IMR-90 (cell line): Measurements from ENCODE around the gene TNK2. TPM values are rescaled to one million over a fixed set of nuclear protein-coding genes. Genes with fewer than 3 reads are reported as not detected.
A peak's percentile ranks its signal among the peaks of the same experiment; 100 is the strongest.

Experiments
- ATAC-seq: fragments of 200-7000 bp; cut with Tn5 transposase; 2 replicates; pipeline ENCODE4 v1.9.1; 2020; ENCODE audit warnings: low read depth, mild to moderate bottlenecking, moderate library complexity
- BruUV-seq: library from RNA; stranded (reverse); fragments of 400-500 nt; replicated peaks from 2 replicates; lab custom pipeline; 2021; lab: Mats Ljungman, UMichigan
- CTCF ChIA-PET: fragments of 300-600 bp; formaldehyde crosslinking; extraction: SDS; loops from one replicate; lab custom pipeline; 2021; ENCODE audit warnings: antibody characterized with exemption; lab: Yijun Ruan, JAX
- POLR2A ChIA-PET: fragments of 300-600 bp; sonication (Branson Sonifier 250); formaldehyde crosslinking; loops from one replicate; lab custom pipeline; 2022; ENCODE audit warnings: antibody characterized with exemption; ENCODE audit not compliant: unreplicated experiment; lab: Charles Lee
- DNase-seq: peaks from one replicate; pipeline ENCODE4 v3.0.0; 2013
- H2AFZ ChIP-seq: replicated peaks from 2 replicates; pipeline ENCODE3; 2013; ENCODE audit warnings: low read length, mild to moderate bottlenecking; ENCODE audit not compliant: poor library complexity
- H2AK5ac ChIP-seq: 2 replicates; pipeline ENCODE4 v1.6.1; 2013; ENCODE audit warnings: low read depth, low read length, inconsistent platforms
- H2AK9ac ChIP-seq: replicated peaks from 2 replicates; pipeline ENCODE3; 2013; ENCODE audit warnings: mild to moderate bottlenecking, low read depth, low read length, moderate library complexity; ENCODE audit not compliant: poor library complexity
- H2BK120ac ChIP-seq: 2 replicates; pipeline ENCODE4 v1.6.1; 2013; ENCODE audit warnings: low read depth, low read length, inconsistent platforms
- H2BK15ac ChIP-seq: 3 replicates; pipeline ENCODE4 v1.6.1; 2013; ENCODE audit warnings: low read depth, low read length, inconsistent platforms
- H2BK20ac ChIP-seq: 2 replicates; pipeline ENCODE4 v1.6.1; 2013; ENCODE audit warnings: low read depth, mild to moderate bottlenecking, inconsistent platforms, low read length, moderate library complexity
- H2BK5ac ChIP-seq: 2 replicates; pipeline ENCODE4 v1.6.1; 2013; ENCODE audit warnings: mild to moderate bottlenecking, low read depth, low read length, inconsistent platforms; ENCODE audit not compliant: poor library complexity, severe bottlenecking
- H3K14ac ChIP-seq: replicated peaks from 2 replicates; pipeline ENCODE4 v1.6.1; 2013; ENCODE audit warnings: low read depth, low read length, inconsistent platforms
- H3K18ac ChIP-seq: 2 replicates; pipeline ENCODE4 v1.6.1; 2013; ENCODE audit warnings: low read depth, low read length, control low read depth
- H3K23ac ChIP-seq: 2 replicates; pipeline ENCODE4 v1.6.1; 2013; ENCODE audit warnings: low read depth, low read length, inconsistent platforms
- H3K27ac ChIP-seq: 2 replicates; pipeline ENCODE4 v1.5.1; 2013; ENCODE audit warnings: mild to moderate bottlenecking, control low read depth, low read length; ENCODE audit not compliant: insufficient read depth
- H3K27me3 ChIP-seq: 2 replicates; pipeline ENCODE4 v1.6.1; 2013; ENCODE audit warnings: low read length; ENCODE audit not compliant: control insufficient read depth, insufficient read depth
- H3K36me3 ChIP-seq: 2 replicates; pipeline ENCODE4 v1.6.1; 2013; ENCODE audit warnings: low read length, mixed read lengths; ENCODE audit not compliant: control insufficient read depth, insufficient read depth
- H3K4ac ChIP-seq: 2 replicates; pipeline ENCODE4 v1.6.1; 2013; ENCODE audit warnings: low read depth, low read length, inconsistent platforms
- H3K4me1 ChIP-seq: 2 replicates; pipeline ENCODE4 v1.6.1; 2013; ENCODE audit warnings: low read length, mixed read lengths; ENCODE audit not compliant: control insufficient read depth, insufficient read depth
- H3K4me2 ChIP-seq: 2 replicates; pipeline ENCODE4 v1.6.1; 2013; ENCODE audit warnings: low read depth, mild to moderate bottlenecking, control low read depth, low read length, moderate library complexity
- H3K4me3 ChIP-seq: 2 replicates; pipeline ENCODE4 v1.5.1; 2013; ENCODE audit warnings: low read depth, mild to moderate bottlenecking, control low read depth, low read length, moderate library complexity; ENCODE audit not compliant: insufficient read depth
- H3K56ac ChIP-seq: 2 replicates; pipeline ENCODE4 v1.6.1; 2013; ENCODE audit warnings: low read length, inconsistent platforms; ENCODE audit not compliant: insufficient read depth; ENCODE audit errors: extremely low read depth
- H3K79me1 ChIP-seq, 2 experiments: 2 replicates each; pipeline ENCODE4 v1.6.1; 2013; ENCODE audit warnings: low read length in 2 of 2, inconsistent platforms in 1 of 2, low read depth in 1 of 2
- H3K9ac ChIP-seq: 2 replicates; pipeline ENCODE4 v1.6.1; 2013; ENCODE audit warnings: low read depth, low read length, control low read depth
- H3K9me1 ChIP-seq: 2 replicates; pipeline ENCODE4 v1.6.1; 2013; ENCODE audit warnings: low read length, inconsistent platforms; ENCODE audit not compliant: insufficient read depth
- H3K9me3 ChIP-seq: 2 replicates; pipeline ENCODE4 v1.6.1; 2013; ENCODE audit warnings: low read length; ENCODE audit not compliant: control insufficient read depth, insufficient read depth
- H4K20me1 ChIP-seq: 2 replicates; pipeline ENCODE4 v1.6.1; 2013; ENCODE audit warnings: low read length, inconsistent platforms; ENCODE audit not compliant: insufficient read depth
- H4K5ac ChIP-seq: 2 replicates; pipeline ENCODE4 v1.6.1; 2013; ENCODE audit warnings: mild to moderate bottlenecking, low read depth, low read length, control low read depth
- H4K8ac ChIP-seq, 2 experiments: 2 replicates each; pipeline ENCODE4 v1.6.1; 2013; ENCODE audit warnings: low read depth in 2 of 2, low read length in 2 of 2, control low read depth in 1 of 2, inconsistent platforms in 1 of 2
- H4K91ac ChIP-seq: 2 replicates; pipeline ENCODE4 v1.6.1; 2013; ENCODE audit warnings: low read depth, low read length, inconsistent platforms; ENCODE audit not compliant: insufficient read depth
- CEBPB ChIP-seq: IDR thresholded peaks from 2 replicates; pipeline ENCODE4 v1.6.1; 2012; ENCODE audit warnings: low read depth, low read length, improper control_type of control experiment
- MXI1 ChIP-seq: IDR thresholded peaks from 2 replicates; pipeline ENCODE4 v1.6.1; 2012; ENCODE audit warnings: low read depth, mild to moderate bottlenecking, low read length, moderate library complexity, borderline replicate concordance
- NFE2L2 ChIP-seq: fragments of 150-350 bp; IDR thresholded peaks from 2 replicates; pipeline ENCODE4 v1.6.1; 2016; ENCODE audit warnings: low read depth, mild to moderate bottlenecking, low read length
- RCOR1 ChIP-seq: IDR thresholded peaks from 2 replicates; pipeline ENCODE4 v1.6.1; 2012; ENCODE audit warnings: mild to moderate bottlenecking, low read length, improper control_type of control experiment; ENCODE audit not compliant: insufficient replicate concordance
- WGBS, 2 experiments: methylation state at CpG; one replicate each; pipeline versions ENCODE4 v1.1.5 to v1.1.7; 2013; ENCODE audit warnings: missing lambda C conversion rate in 2 of 2; ENCODE audit not compliant: insufficient read length in 1 of 2; ENCODE audit errors: extremely low coverage in 2 of 2; 5-methylcytosine and 5-hydroxymethylcytosine counted together
- dilution Hi-C: fragments of 300-500 bp; cut with HindIII; formaldehyde crosslinking; loops from one replicate; pipeline ENCODE4 v1.14.3; 2018; ENCODE audit warnings: low sequenced_read_pairs; ENCODE audit not compliant: unreplicated experiment
- in situ Hi-C: fragments of 300-500 bp; cut with MboI; formaldehyde crosslinking; loops from 3 replicates; pipeline ENCODE4 v1.14.3; 2019; ENCODE audit warnings: low sequenced_read_pairs, inconsistent platforms, mixed read lengths
- intact Hi-C: fragments of 100-400 bp; cut with micrococcal nuclease; formaldehyde crosslinking; loops from 2 replicates; pipeline ENCODE4 v1.10.0; 2022
- polyA plus RNA-seq, 3 experiments: library from polyadenylated mRNA; depleted of rRNA; stranded (reverse); fragments of >200 nt; gene quantifications; 2 replicates each; pipeline ENCODE4 v1.2.3, GENCODE V29; 2012; ENCODE audit warnings: low replicate concordance in 1 of 3
- total RNA-seq: library from RNA; depleted of rRNA; stranded (reverse); fragments of >200 nt; gene quantifications from 2 replicates; pipeline ENCODE4 v1.2.3, GENCODE V29; 2012

The TNK2 gene
- total and polyA plus RNA-seq, 2 of the 4 experiments (the other 2 are of a cell fraction) = 2.2 to 13.8 TPM

GRCh38 chr3:195825857-195826804 is 82.2 kb downstream of the TNK2 start:
- no peak for ATAC-seq
- 78% methylated on average over 17 of the region's 47 CpGs; no CpG with 5 or more reads in 1 of the 2 experiments for WGBS, 2 experiments

More at GRCh38 chr3:195825857-195826804, 82.2 kb downstream of the TNK2 start:
- Histone ChIP-seq H3K4ac (no peak overlapping the region), H3K27ac (no peak overlapping the region), H3K9me3 (no peaks in the 10 kb centered on the region), H3K23ac (no peak overlapping the region), H3K4me2 (no peak overlapping the region), H3K56ac (no peak overlapping the region), H2BK5ac (no peak overlapping the region), H4K8ac (no peak overlapping the region), H3K9me1 (no peaks in the 10 kb centered on the region), H3K9ac (no peak overlapping the region), H4K5ac (no peak overlapping the region), H3K18ac (no peak overlapping the region), H3K79me1 (no peaks in the 10 kb centered on the region), H3K14ac (no peak overlapping the region), H3K4me1 (no peaks in the 10 kb centered on the region), H3K36me3 (no peaks in the 10 kb centered on the region), H2AFZ (no peak overlapping the region), H3K4me3 (no peak overlapping the region), H2BK20ac (no peak overlapping the region), H2BK120ac (no peak overlapping the region), H2BK15ac (no peak overlapping the region), H3K27me3 (peaks cover 33% of the 10 kb centered on the region), H4K20me1 (no peaks in the 10 kb centered on the region), H2AK9ac (peak overlapping the region; percentile 50), H2AK5ac (no peak overlapping the region), H4K91ac (no peak overlapping the region)
- dilution Hi-C loops (no loop called here), intact Hi-C loops (no loop called here), in situ Hi-C loops (no loop called here)
- BruUV-seq = no TSS peak
- no peak for DNase-seq
- CTCF ChIA-PET = interaction anchor here (0.6 to 1.3 kb wide), 2 partner anchors 24 to 320 kb away, joined by 3 to 5 read pairs; no protein-coding TSS in a partner anchor
- POLR2A ChIA-PET = no interaction called here
- TF ChIP-seq NFE2L2 (no peak), RCOR1 (no peak), MXI1 (no peak), CEBPB (no peak)
